B cell (primary cell): ENCODE measurements around the gene SSBP1. TPM values are rescaled to one million over a fixed set of nuclear protein-coding genes. Genes with fewer than 3 reads are reported as not detected.

Experiments used
- ATAC-seq: fragments of 200-7000 bp; cut with Tn5 transposase; one replicate; pipeline ENCODE4 v1.10.0; 2021; ENCODE audit warnings: low read depth, mild to moderate bottlenecking, moderate number of reproducible peaks, moderate library complexity
- CTCF ChIA-PET: fragments of 350-600 bp; sonication (Branson Sonifier 250); formaldehyde crosslinking; loops from one replicate; lab custom pipeline; 2021; ENCODE audit warnings: antibody characterized with exemption, inconsistent platforms; lab: Charles Lee
- POLR2A ChIA-PET: fragments of 350-600 bp; sonication (Branson Sonifier 250); formaldehyde crosslinking; loops from one replicate; lab custom pipeline; 2021; ENCODE audit warnings: antibody characterized with exemption; lab: Charles Lee
- DNase-seq: peaks from one replicate; pipeline ENCODE4 v3.0.0; 2013
- H2AFZ ChIP-seq: 2 replicates; pipeline ENCODE4 v1.6.1; 2012; ENCODE audit warnings: mild to moderate bottlenecking, low read depth, low read length; ENCODE audit not compliant: insufficient read depth, poor library complexity, severe bottlenecking
- H3K27ac ChIP-seq, 2 donors: 1 replicate in 1 of 2; 2 replicates in 1 of 2; pipeline ENCODE4 v1.5.1; 2012 to 2013; ENCODE audit warnings: low read length in 2 of 2, mild to moderate bottlenecking in 2 of 2, moderate library complexity in 1 of 2
- H3K27me3 ChIP-seq, 4 experiments: fragments of 200-600 bp in 1 of 4; sonication (generic) in 1 of 4; replicated peaks in 1 of 4; 1 replicate in 2 of 4; 2 replicates in 2 of 4; pipeline versions ENCODE4 v1.6.1 to v1.7.0; 2013 to 2016; ENCODE audit warnings: low read length in 3 of 4, mild to moderate bottlenecking in 2 of 4, mixed read lengths in 1 of 4, moderate library complexity in 1 of 4; ENCODE audit not compliant: insufficient read depth in 4 of 4, control insufficient read depth in 3 of 4; ENCODE audit errors: control extremely low read depth in 1 of 4
- H3K36me3 ChIP-seq, 2 experiments: replicated peaks in 1 of 2; 1 replicate in 1 of 2; 2 replicates in 1 of 2; pipeline versions ENCODE4 v1.6.1 to v1.7.1; 2013; ENCODE audit warnings: low read length in 1 of 2; ENCODE audit not compliant: insufficient read depth in 2 of 2, control insufficient read depth in 1 of 2; ENCODE audit errors: control extremely low read depth in 1 of 2, extremely low read depth in 1 of 2
- H3K4me1 ChIP-seq, 2 donors: fragments of 200-600 bp in 1 of 2; sonication (generic) in 1 of 2; 1 replicate in 1 of 2; 2 replicates in 1 of 2; pipeline versions ENCODE4 v1.5.1 to v1.6.1; 2013 to 2017; ENCODE audit warnings: low read length in 2 of 2; ENCODE audit not compliant: control insufficient read depth in 2 of 2, insufficient read depth in 2 of 2
- H3K4me2 ChIP-seq: replicated peaks from 2 replicates; pipeline ENCODE3; 2012; ENCODE audit warnings: mild to moderate bottlenecking, low read depth, low read length; ENCODE audit not compliant: poor library complexity, severe bottlenecking
- H3K4me3 ChIP-seq, 5 experiments: fragments of 200-600 bp in 1 of 5; sonication (generic) in 1 of 5; 1 replicate in 3 of 5; 2 replicates in 2 of 5; pipeline versions ENCODE4 v1.5.1 to v1.7.0; 2011 to 2016; ENCODE audit warnings: low read length in 4 of 5, mild to moderate bottlenecking in 4 of 5, low read depth in 2 of 5, control low read depth in 1 of 5, moderate library complexity in 1 of 5; ENCODE audit not compliant: insufficient read depth in 1 of 5; ENCODE audit errors: control extremely low read depth in 1 of 5, extremely low read depth in 1 of 5
- H3K79me2 ChIP-seq: fragments of 200-600 bp; sonication (generic); one replicate; pipeline ENCODE4 v1.6.0; 2016; ENCODE audit warnings: low read length; ENCODE audit not compliant: control insufficient read depth, insufficient read depth
- H3K9ac ChIP-seq: fragments of 200-600 bp; sonication (generic); 2 replicates; pipeline ENCODE4 v1.6.1; 2017; ENCODE audit warnings: mild to moderate bottlenecking, low read length, moderate library complexity
- H3K9me3 ChIP-seq, 3 donors: one replicate each; pipeline versions ENCODE4 v1.6.1 to v1.7.1; 2013; ENCODE audit warnings: low read length in 2 of 3; ENCODE audit not compliant: control insufficient read depth in 2 of 3, insufficient read depth in 1 of 3; ENCODE audit errors: control extremely low read depth in 1 of 3
- H4K20me1 ChIP-seq: 2 replicates; pipeline ENCODE4 v1.6.0; 2012; ENCODE audit warnings: mild to moderate bottlenecking, low read length; ENCODE audit not compliant: insufficient read depth, control insufficient read depth, poor library complexity, severe bottlenecking
- H3K27ac Mint-ChIP-seq: one replicate; pipeline ENCODE4 v1.8.0; 2021; ENCODE audit warnings: mixed read lengths
- H3K27me3 Mint-ChIP-seq: one replicate; pipeline ENCODE4 v1.8.0; 2021; ENCODE audit warnings: mixed read lengths
- H3K4me1 Mint-ChIP-seq: one replicate; pipeline ENCODE4 v1.8.0; 2021; ENCODE audit warnings: mixed read lengths
- H3K4me3 Mint-ChIP-seq: one replicate; pipeline ENCODE4 v1.8.0; 2021; ENCODE audit warnings: mixed read lengths
- H3K9me3 Mint-ChIP-seq: one replicate; pipeline ENCODE4 v1.8.0; 2022; ENCODE audit warnings: mixed read lengths; ENCODE audit not compliant: insufficient read depth
- CTCF ChIP-seq: fragments of 200-600 bp; IDR thresholded peaks from one replicate; pipeline ENCODE4 v1.8.0; 2022; ENCODE audit warnings: antibody characterized with exemption, mild to moderate bottlenecking
- EZH2 ChIP-seq: IDR thresholded peaks from 2 replicates; pipeline ENCODE4 v1.6.1; 2012; ENCODE audit warnings: borderline replicate concordance, low read depth, mild to moderate bottlenecking, moderate library complexity, low read length; ENCODE audit not compliant: insufficient read depth, poor library complexity, severe bottlenecking
- WGBS: methylation state at CpG from one replicate; pipeline ENCODE4 v1.1.5; 2013; ENCODE audit warnings: missing lambda C conversion rate; ENCODE audit not compliant: insufficient coverage; 5-methylcytosine and 5-hydroxymethylcytosine counted together
- intact Hi-C: fragments of 100-400 bp; cut with micrococcal nuclease; formaldehyde crosslinking; loops from one replicate; pipeline ENCODE4 v1.10.0; 2022
- polyA plus RNA-seq: library from polyadenylated mRNA; depleted of rRNA; stranded (reverse); fragments of >200 nt; gene quantifications from 2 replicates; pipeline ENCODE4 v1.2.3, GENCODE V29; 2012
- total RNA-seq, 2 donors: library from RNA; stranded (reverse); fragments of 120-200 nt in 1 of 2; gene quantifications; 1 replicate in 1 of 2; 2 replicates in 1 of 2; pipeline versions ENCODE4 v1.2.3 to v1.2.4, GENCODE V29; 2013 to 2022

The SSBP1 gene
- total and polyA plus RNA-seq, 2 donors (not counting 1 experiment from before 2014, with no cell fraction given): 37.2 to 93.6 TPM

DNA sequence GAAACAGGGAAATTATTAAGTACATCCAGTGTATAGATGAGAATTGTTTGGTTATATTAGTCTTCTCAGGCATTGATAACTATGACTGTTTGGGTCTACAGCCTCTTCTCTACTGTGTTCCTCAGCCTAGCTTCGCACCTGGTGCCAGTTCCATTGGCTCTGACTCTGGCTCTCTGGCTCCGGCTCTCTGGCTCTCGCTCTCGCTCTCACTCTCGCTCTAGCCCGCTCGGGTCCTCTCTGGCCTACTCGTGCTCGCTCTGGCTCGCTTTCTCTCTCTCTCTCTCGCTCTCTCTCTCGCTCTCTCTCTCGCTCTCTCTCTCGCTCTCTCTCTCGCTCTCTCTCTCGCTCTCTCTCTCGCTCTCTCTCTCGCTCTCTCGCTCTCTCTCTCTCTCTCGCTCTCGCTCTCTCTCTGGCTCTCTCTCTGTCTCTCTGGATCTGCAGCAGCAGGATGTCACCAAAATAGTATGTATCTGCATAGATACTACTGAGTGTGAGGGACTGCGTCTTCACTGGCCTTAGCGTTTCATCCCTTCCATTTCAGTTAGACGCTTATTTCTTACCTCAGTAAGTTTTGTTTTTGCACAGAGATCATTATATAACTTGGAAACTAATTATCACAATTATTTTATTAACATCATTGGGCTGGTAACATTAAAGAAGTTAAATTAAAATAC, 6.5 kb upstream of the SSBP1 start:
- H4K20me1 ChIP-seq: no peaks in the 10 kb centered on the region
- H3K27ac ChIP-seq: no peak overlapping the region
- ChIA-PET CTCF (interaction anchor here (0.7 to 1.1 kb wide), 3 partner anchors 28 to 77 kb away, joined by 3 read pairs; no protein-coding TSS in a partner anchor), POLR2A (no interaction called here)
- H3K27me3 Mint-ChIP-seq: no peaks in the 10 kb centered on the region
- H3K27me3 ChIP-seq: no peaks in the 10 kb centered on the region
- intact Hi-C loops: no loop called here
- TF ChIP-seq EZH2: no peak
- TF ChIP-seq CTCF: no peak
- peak overlapping the region; percentile 11 for H3K4me3 Mint-ChIP-seq
- DNase-seq (no peak), ATAC-seq (no peak)
- no peak overlapping the region for H3K9ac ChIP-seq
- H3K36me3 ChIP-seq: no peaks in the 10 kb centered on the region
- WGBS: 97% methylated on average over 8 of the region's 24 CpGs
- H2AFZ ChIP-seq: no peak overlapping the region
- H3K9me3 ChIP-seq: no peaks in the 10 kb centered on the region
- H3K4me2 ChIP-seq: no peak overlapping the region
- no peak overlapping the region for H3K27ac Mint-ChIP-seq
- no peaks in the 10 kb centered on the region for H3K9me3 Mint-ChIP-seq
- H3K4me1 ChIP-seq: no peaks in the 10 kb centered on the region
- H3K4me1 Mint-ChIP-seq: no peaks in the 10 kb centered on the region
- H3K4me3 ChIP-seq: no peak overlapping the region
- H3K79me2 ChIP-seq: no peaks in the 10 kb centered on the region

- peak; percentile 38 for DNase-seq
- Histone ChIP-seq H3K4me2 (peak overlapping the region; percentile 61), H2AFZ (peak overlapping the region; percentile 79), H3K4me3 (peak overlapping the region; percentile 66 to 93 (median 90)), H3K9ac (peak overlapping the region; percentile 72), H3K9me3 (no peaks in the 10 kb centered on the region), H3K27me3 (no peaks in the 10 kb centered on the region), H3K79me2 (peaks cover 29% of the 10 kb centered on the region), H3K27ac (peak overlapping the region; percentile 84 to 92), H3K36me3 (peaks cover 4 to 19% of the 10 kb centered on the region in 2 experiments), H4K20me1 (no peaks in the 10 kb centered on the region), H3K4me1 (peaks cover 19 to 20% of the 10 kb centered on the region in 2 donors)
- no peak for ATAC-seq
- peak overlapping the region; percentile 97 for H3K27ac Mint-ChIP-seq
- peak overlapping the region; percentile 95 for H3K4me3 Mint-ChIP-seq
- H3K4me1 Mint-ChIP-seq: peaks cover 37% of the 10 kb centered on the region
- H3K27me3 Mint-ChIP-seq: no peaks in the 10 kb centered on the region
- POLR2A ChIA-PET: interaction anchor here (0.7 to 2.2 kb wide), 4 partner anchors 35 to 88 kb away, joined by 3 to 21 read pairs (median 4); partner anchors contain the start of gene DENND11
- intact Hi-C loops: loop anchor here (5.0 kb wide), 1 partner anchor 1560 kb away; the partner anchor contains the start of gene KDM7A
- TF ChIP-seq EZH2: no peak
- H3K9me3 Mint-ChIP-seq: no peaks in the 10 kb centered on the region
- CTCF ChIA-PET: interaction anchor here (0.7 to 7.6 kb wide), 16 partner anchors 11 to 723 kb away, joined by 3 to 66 read pairs (median 4); partner anchors contain the start of genes DENND11, MRPS33 and WEE2
- 70% methylated on average over 5 of the region's 11 CpGs for WGBS
These were observed 881 bp upstream of the SSBP1 start for GRCh38 chr7:141737118-141737835.
